A549 (cell line): ENCODE results near the gene DNAAF2. TPM values are rescaled to one million over a fixed set of nuclear protein-coding genes. Genes with fewer than 3 reads are reported as not detected.

Experiments
- ATAC-seq, 2 experiments: fragments of 200-7000 bp in 1 of 2; fragments of >200 bp in 1 of 2; cut with Nextera tagmentation in 1 of 2; cut with Tn5 transposase in 1 of 2; 3 replicates each; pipeline versions ENCODE4 v1.8.0 to v1.9.1; 2018 to 2020; ENCODE audit warnings: mild to moderate bottlenecking in 1 of 2, moderate library complexity in 1 of 2
- CTCF ChIA-PET: fragments of 300-600 bp; sonication (Branson Sonifier 250); formaldehyde crosslinking; extraction: SDS; loops from one replicate; lab custom pipeline; 2021; ENCODE audit warnings: antibody characterized with exemption, inconsistent platforms; lab: Yijun Ruan, JAX
- POLR2A ChIA-PET: fragments of 350-600 bp; formaldehyde crosslinking; extraction: SDS; loops from one replicate; lab custom pipeline; 2021; ENCODE audit warnings: antibody characterized with exemption, inconsistent platforms; lab: Yijun Ruan, JAX
- DNase-seq, 2 experiments: peaks; one replicate each; pipeline versions ENCODE4 v3.0.0 to v3.0.0-alpha.2; 2011 to 2016; ENCODE audit warnings: low read depth in 1 of 2, low spot score in 1 of 2
- FAIRE-seq: peaks from 2 replicates; lab custom pipeline; 2011; peaks lifted over from hg19 to GRCh38; lab: Jason Lieb, UNC
- H3K27ac ChIP-seq, 2 experiments: fragments of >200 bp; sonication (Bioruptor Twin); formaldehyde crosslinking; 3 replicates each; pipeline ENCODE4 v1.5.1; 2016 to 2017
- H3K4me1 ChIP-seq: fragments of >200 bp; sonication (Bioruptor Twin); formaldehyde crosslinking; 3 replicates; pipeline ENCODE4 v1.6.1; 2016
- H3K4me2 ChIP-seq: fragments of >200 bp; sonication (Bioruptor Twin); formaldehyde crosslinking; 3 replicates; pipeline ENCODE4 v1.6.1; 2016
- H3K4me3 ChIP-seq: fragments of >200 bp; sonication (Bioruptor Twin); formaldehyde crosslinking; 3 replicates; pipeline ENCODE4 v1.5.1; 2016
- H3K9me3 ChIP-seq: fragments of >200 bp; sonication (Bioruptor Twin); formaldehyde crosslinking; 3 replicates; pipeline ENCODE4 v1.6.1; 2016
- BCL3 ChIP-seq: fragments of >200 bp; sonication (Bioruptor Twin); formaldehyde crosslinking; IDR thresholded peaks from 3 replicates; pipeline ENCODE4 v1.6.1; 2016
- CBX2 ChIP-seq: fragments of 200-600 bp; sonication (generic); IDR thresholded peaks from 2 replicates; pipeline ENCODE4 v1.6.1; 2016; ENCODE audit warnings: low read depth, mild to moderate bottlenecking, borderline replicate concordance
- CBX8 ChIP-seq: fragments of 200-600 bp; sonication (generic); IDR thresholded peaks from 2 replicates; pipeline ENCODE4 v1.6.1; 2016
- CEBPB ChIP-seq, 2 experiments: fragments of >200 bp in 1 of 2; sonication (Bioruptor Twin) in 1 of 2; formaldehyde crosslinking in 1 of 2; IDR thresholded peaks; 2 replicates each; pipeline ENCODE4 v1.6.1; 2012 to 2016
- CTCF ChIP-seq: fragments of >200 bp; sonication (Bioruptor Twin); formaldehyde crosslinking; IDR thresholded peaks from 3 replicates; pipeline ENCODE4 v1.5.1; 2016
- EHF ChIP-seq: fragments of 250-450 bp; sonication (Bioruptor Pico); IDR thresholded peaks from 2 replicates; pipeline ENCODE4 v1.5.0; 2020; ENCODE audit warnings: mild to moderate bottlenecking
- ESRRA ChIP-seq: fragments of 150-350 bp; IDR thresholded peaks from 2 replicates; pipeline ENCODE4 v1.6.1; 2014; ENCODE audit warnings: mild to moderate bottlenecking, low read length, borderline replicate concordance
- GATA3 ChIP-seq: IDR thresholded peaks from 2 replicates; pipeline ENCODE4 v1.6.1; 2012; ENCODE audit warnings: borderline replicate concordance
- HES2 ChIP-seq: fragments of >200 bp; sonication (Bioruptor Twin); formaldehyde crosslinking; IDR thresholded peaks from 2 replicates; pipeline ENCODE4 v1.6.1; 2016
- HOXA7 ChIP-seq: fragments of 250-450 bp; sonication (Bioruptor Pico); IDR thresholded peaks from 2 replicates; pipeline ENCODE4 v1.5.0; 2020; ENCODE audit warnings: mild to moderate bottlenecking, moderate library complexity
- KDM5A ChIP-seq: fragments of 200-600 bp; sonication (generic); IDR thresholded peaks from 2 replicates; pipeline ENCODE4 v1.6.1; 2016; ENCODE audit warnings: antibody characterized with exemption, mild to moderate bottlenecking
- MAFK ChIP-seq: fragments of 450-650 bp; IDR thresholded peaks from 2 replicates; pipeline ENCODE4 v1.6.1; 2014; ENCODE audit not compliant: partially characterized antibody
- MYC ChIP-seq: IDR thresholded peaks from 2 replicates; pipeline ENCODE4 v1.6.1; 2012; ENCODE audit warnings: mild to moderate bottlenecking, inconsistent platforms, low read length, improper control_type of control experiment, borderline replicate concordance
- NFE2L2 ChIP-seq: fragments of 150-350 bp; conservative IDR thresholded peaks from 2 replicates; pipeline ENCODE4 v1.6.1; 2014; ENCODE audit warnings: low read length
- NR3C1 ChIP-seq: fragments of >200 bp; sonication (Bioruptor Twin); formaldehyde crosslinking; IDR thresholded peaks from 3 replicates; pipeline ENCODE4 v1.6.1; 2017
- POLR2AphosphoS2 ChIP-seq: conservative IDR thresholded peaks from 2 replicates; pipeline ENCODE4 v1.6.1; 2012; ENCODE audit warnings: low read length, improper control_type of control experiment, inconsistent platforms
- RARB ChIP-seq: fragments of 250-450 bp; sonication (Bioruptor Pico); IDR thresholded peaks from 2 replicates; pipeline ENCODE4 v1.8.0; 2021; ENCODE audit warnings: mild to moderate bottlenecking, moderate library complexity
- RCOR1 ChIP-seq: fragments of 150-350 bp; IDR thresholded peaks from 2 replicates; pipeline ENCODE4 v1.6.1; 2014; ENCODE audit warnings: antibody characterized with exemption, low read length, low read depth
- RFX5 ChIP-seq: fragments of 450-650 bp; IDR thresholded peaks from 2 replicates; pipeline ENCODE4 v1.7.1; 2014; ENCODE audit warnings: antibody characterized with exemption, mild to moderate bottlenecking, moderate library complexity
- RNF2 ChIP-seq: fragments of 200-600 bp; sonication (generic); IDR thresholded peaks from 2 replicates; pipeline ENCODE4 v1.6.1; 2016; ENCODE audit warnings: low read depth, mild to moderate bottlenecking, antibody characterized with exemption, moderate library complexity, borderline replicate concordance
- SMC3 ChIP-seq: fragments of >200 bp; sonication (Bioruptor Twin); formaldehyde crosslinking; IDR thresholded peaks from 3 replicates; pipeline ENCODE4 v1.6.1; 2018; ENCODE audit warnings: inconsistent platforms
- TFCP2L1 ChIP-seq: fragments of 250-450 bp; sonication (Bioruptor Pico); IDR thresholded peaks from 2 replicates; pipeline ENCODE4 v1.5.0; 2021; ENCODE audit warnings: mild to moderate bottlenecking
- ZC3H11A ChIP-seq: fragments of 450-650 bp; IDR thresholded peaks from 2 replicates; pipeline ENCODE4 v1.6.1; 2014; ENCODE audit warnings: antibody characterized with exemption, mild to moderate bottlenecking
- whole genome bisulfite sequencing: methylation state at CpG from one replicate; pipeline ENCODE4 v1.1.6; 2017; ENCODE audit errors: missing lambda C conversion rate; 5-methylcytosine and 5-hydroxymethylcytosine counted together
- polyA plus RNA-seq, 4 experiments: library from polyadenylated mRNA; depleted of rRNA in 3 of 4; stranded (reverse); fragments of >200 nt; fragmentation: RNase III in 1 of 4; extraction: RNeasy Plus Mini Kit Qiagen cat#74134 plus additional on column Dnase treatment in 1 of 4; gene quantifications; 2 replicates in 3 of 4; 3 replicates in 1 of 4; pipeline ENCODE4 v1.2.3, GENCODE V29; 2011 to 2017

DNAAF2 gene
- polyA plus RNA-seq, 2 of the 4 experiments (the other 2 are of a cell fraction), result 12.1 to 14.1 TPM

- no peak for FAIRE-seq
- ChIA-PET CTCF (interaction anchor here (1.2 to 1.9 kb wide), 5 partner anchors 8 to 23 kb away, joined by 3 to 14 read pairs (median 4); partner anchors contain the start of genes MGAT2 and RPS29), POLR2A (interaction anchor here (1.3 to 2.8 kb wide), 3 partner anchors 10 to 22 kb away, joined by 3 to 27 read pairs (median 23); partner anchors contain the start of genes MGAT2, RPL36AL and RPS29)
- peak overlapping the region; percentile 92 to 96 for H3K27ac ChIP-seq
- 0 out of 3 replicates have a peak, but pooled peaks cover 7% of the 10 kb centered on the region for H3K4me1 ChIP-seq
- H3K4me2 ChIP-seq, result peak overlapping the region; percentile 88
- ATAC-seq, result peak; percentile 11 to 26; a peak in 4 of 6 replicates
- DNase-seq, result peak in 1 of 2 experiments; percentile 23
- under 1% methylated on average over 15 of the region's 15 CpGs for WGBS
- peak overlapping the region; percentile 62 for H3K4me3 ChIP-seq
- no peak for TF ChIP-seq MAFK
- no peak for TF ChIP-seq BCL3
- TF ChIP-seq GATA3, result no peak
- TF ChIP-seq CTCF, result no peak
- TF ChIP-seq ZC3H11A, result no peak
- no peak for TF ChIP-seq MYC
- no peak for TF ChIP-seq RARB (CRISPR knock-in tag)
- no peak for TF ChIP-seq KDM5A
- TF ChIP-seq CEBPB (IDR thresholded peaks at IDR 0.05), result no peak
- TF ChIP-seq HOXA7 (CRISPR knock-in tag), result no peak
- no peak for TF ChIP-seq RCOR1
- no peak for TF ChIP-seq ESRRA
- TF ChIP-seq CBX8, result no peak
- no peak for TF ChIP-seq CBX2
- TF ChIP-seq RNF2, result no peak
- no peak for TF ChIP-seq TFCP2L1
- TF ChIP-seq POLR2AphosphoS2, result no peak
- TF ChIP-seq SMC3, result no peak
- H3K9me3 ChIP-seq, result no peaks in the 10 kb centered on the region
Observed at GRCh38 chr14:49598189-49598484, 36.9 kb downstream of the DNAAF2 start.

- ATAC-seq (no peak), DNase-seq (peak in 1 of 2 experiments; percentile 38), FAIRE-seq (no peak)
- POLR2A ChIA-PET, result interaction anchor here (0.7 kb wide), 1 partner anchor 8 kb away, joined by 3 read pairs; the partner anchor contains the start of gene RPS29
- 65% methylated on average over 4 of the region's 4 CpGs for WGBS
- H3K4me3 ChIP-seq, result no peak overlapping the region
- CTCF ChIA-PET, result interaction anchor here (1.3 to 2.2 kb wide), 2 partner anchors 8 to 12 kb away, joined by 4 to 18 read pairs; partner anchors contain the start of gene RPS29
- no peak overlapping the region for H3K27ac ChIP-seq
- H3K4me2 ChIP-seq, result no peak overlapping the region
- H3K4me1 ChIP-seq, result 0 out of 3 replicates have a peak, but pooled peaks cover 7% of the 10 kb centered on the region
- TF ChIP-seq NR3C1 (no peak), RFX5 (peak; percentile 33; the same call in 1 of the 2 replicates), GATA3 (no peak)
- H3K9me3 ChIP-seq, result no peaks in the 10 kb centered on the region
Observed at GRCh38 chr14:49594347-49595091, 40.5 kb downstream of the DNAAF2 start.

- H3K4me2 ChIP-seq, result no peak overlapping the region
- ChIA-PET CTCF (interaction anchor here (0.9 kb wide), 1 partner anchor 41 kb away, joined by 5 read pairs; no protein-coding TSS in a partner anchor), POLR2A (no interaction called here)
- H3K27ac ChIP-seq, result no peak overlapping the region
- ATAC-seq, result peak in 1 of 2 experiments; percentile 32; a peak in 1 of 6 replicates
- H3K4me1 ChIP-seq, result 0 out of 3 replicates have a peak, but pooled peaks cover 7% of the 10 kb centered on the region
- TF ChIP-seq HES2 (no peak), EHF (CRISPR knock-in tag) (no peak), POLR2AphosphoS2 (no peak), RCOR1 (no peak), NFE2L2 (no peak), CBX2 (no peak), SMC3 (no peak), NR3C1 (no peak)
- 37% methylated on average over 3 of the region's 3 CpGs for WGBS
- FAIRE-seq, result no peak
- no peaks in the 10 kb centered on the region for H3K9me3 ChIP-seq
- no peak for DNase-seq
- no peak overlapping the region for H3K4me3 ChIP-seq
Observed at GRCh38 chr14:49593016-49593415, 42.0 kb downstream of the DNAAF2 start.
